Activated CD8-positive, alpha-beta memory T cell treated with anti-CD3 and anti-CD28 coated beads, Interleukin-2, amount 10 ng/mL, durations not matched to agents 7 days and 5 days (primary cell): ENCODE results near the gene INTS2. TPM values are rescaled to one million over a fixed set of nuclear protein-coding genes. Genes with fewer than 3 reads are reported as not detected.
A peak's percentile ranks its signal among the peaks of the same experiment; 100 is the strongest.

ENCODE experiments used
- ATAC-seq: fragments of 150-1000 bp; cut with Tn5 transposase; one replicate; pipeline ENCODE4 v1.10.0; 2021; ENCODE audit warnings: moderate library complexity
- CTCF ChIA-PET: fragments of 350-600 bp; sonication (Branson Sonifier 250); formaldehyde crosslinking; loops from one replicate; lab custom pipeline; 2021; ENCODE audit warnings: antibody characterized with exemption; lab: Charles Lee
- DNase-seq: peaks from one replicate; pipeline ENCODE4 v3.0.0-alpha.2; 2020
- H3K27ac Mint-ChIP-seq: one replicate; pipeline ENCODE4 v1.8.0; 2021; ENCODE audit warnings: mild to moderate bottlenecking, mixed read lengths
- H3K27me3 Mint-ChIP-seq: one replicate; pipeline ENCODE4 v1.8.0; 2021; ENCODE audit warnings: mixed read lengths
- H3K36me3 Mint-ChIP-seq: one replicate; pipeline ENCODE4 v1.8.0; 2021; ENCODE audit warnings: mild to moderate bottlenecking, mixed read lengths
- H3K4me1 Mint-ChIP-seq: one replicate; pipeline ENCODE4 v1.8.0; 2021; ENCODE audit warnings: mixed read lengths
- H3K4me3 Mint-ChIP-seq: one replicate; pipeline ENCODE4 v1.8.0; 2021; ENCODE audit warnings: mild to moderate bottlenecking, moderate library complexity, mixed read lengths
- H3K9me3 Mint-ChIP-seq: one replicate; pipeline ENCODE4 v1.8.0; 2022; ENCODE audit warnings: low read depth, mixed read lengths
- total RNA-seq, 2 experiments: library from RNA; stranded (reverse); gene quantifications; one replicate each; pipeline ENCODE4 v1.2.3, GENCODE V29; 2021

INTS2 gene, protein sequence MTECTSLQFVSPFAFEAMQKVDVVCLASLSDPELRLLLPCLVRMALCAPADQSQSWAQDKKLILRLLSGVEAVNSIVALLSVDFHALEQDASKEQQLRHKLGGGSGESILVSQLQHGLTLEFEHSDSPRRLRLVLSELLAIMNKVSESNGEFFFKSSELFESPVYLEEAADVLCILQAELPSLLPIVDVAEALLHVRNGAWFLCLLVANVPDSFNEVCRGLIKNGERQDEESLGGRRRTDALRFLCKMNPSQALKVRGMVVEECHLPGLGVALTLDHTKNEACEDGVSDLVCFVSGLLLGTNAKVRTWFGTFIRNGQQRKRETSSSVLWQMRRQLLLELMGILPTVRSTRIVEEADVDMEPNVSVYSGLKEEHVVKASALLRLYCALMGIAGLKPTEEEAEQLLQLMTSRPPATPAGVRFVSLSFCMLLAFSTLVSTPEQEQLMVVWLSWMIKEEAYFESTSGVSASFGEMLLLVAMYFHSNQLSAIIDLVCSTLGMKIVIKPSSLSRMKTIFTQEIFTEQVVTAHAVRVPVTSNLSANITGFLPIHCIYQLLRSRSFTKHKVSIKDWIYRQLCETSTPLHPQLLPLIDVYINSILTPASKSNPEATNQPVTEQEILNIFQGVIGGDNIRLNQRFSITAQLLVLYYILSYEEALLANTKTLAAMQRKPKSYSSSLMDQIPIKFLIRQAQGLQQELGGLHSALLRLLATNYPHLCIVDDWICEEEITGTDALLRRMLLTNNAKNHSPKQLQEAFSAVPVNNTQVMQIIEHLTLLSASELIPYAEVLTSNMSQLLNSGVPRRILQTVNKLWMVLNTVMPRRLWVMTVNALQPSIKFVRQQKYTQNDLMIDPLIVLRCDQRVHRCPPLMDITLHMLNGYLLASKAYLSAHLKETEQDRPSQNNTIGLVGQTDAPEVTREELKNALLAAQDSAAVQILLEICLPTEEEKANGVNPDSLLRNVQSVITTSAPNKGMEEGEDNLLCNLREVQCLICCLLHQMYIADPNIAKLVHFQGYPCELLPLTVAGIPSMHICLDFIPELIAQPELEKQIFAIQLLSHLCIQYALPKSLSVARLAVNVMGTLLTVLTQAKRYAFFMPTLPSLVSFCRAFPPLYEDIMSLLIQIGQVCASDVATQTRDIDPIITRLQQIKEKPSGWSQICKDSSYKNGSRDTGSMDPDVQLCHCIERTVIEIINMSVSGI
- 10 to 100 TPM; 24.5 to 26.6 TPM for total RNA-seq

DNA sequence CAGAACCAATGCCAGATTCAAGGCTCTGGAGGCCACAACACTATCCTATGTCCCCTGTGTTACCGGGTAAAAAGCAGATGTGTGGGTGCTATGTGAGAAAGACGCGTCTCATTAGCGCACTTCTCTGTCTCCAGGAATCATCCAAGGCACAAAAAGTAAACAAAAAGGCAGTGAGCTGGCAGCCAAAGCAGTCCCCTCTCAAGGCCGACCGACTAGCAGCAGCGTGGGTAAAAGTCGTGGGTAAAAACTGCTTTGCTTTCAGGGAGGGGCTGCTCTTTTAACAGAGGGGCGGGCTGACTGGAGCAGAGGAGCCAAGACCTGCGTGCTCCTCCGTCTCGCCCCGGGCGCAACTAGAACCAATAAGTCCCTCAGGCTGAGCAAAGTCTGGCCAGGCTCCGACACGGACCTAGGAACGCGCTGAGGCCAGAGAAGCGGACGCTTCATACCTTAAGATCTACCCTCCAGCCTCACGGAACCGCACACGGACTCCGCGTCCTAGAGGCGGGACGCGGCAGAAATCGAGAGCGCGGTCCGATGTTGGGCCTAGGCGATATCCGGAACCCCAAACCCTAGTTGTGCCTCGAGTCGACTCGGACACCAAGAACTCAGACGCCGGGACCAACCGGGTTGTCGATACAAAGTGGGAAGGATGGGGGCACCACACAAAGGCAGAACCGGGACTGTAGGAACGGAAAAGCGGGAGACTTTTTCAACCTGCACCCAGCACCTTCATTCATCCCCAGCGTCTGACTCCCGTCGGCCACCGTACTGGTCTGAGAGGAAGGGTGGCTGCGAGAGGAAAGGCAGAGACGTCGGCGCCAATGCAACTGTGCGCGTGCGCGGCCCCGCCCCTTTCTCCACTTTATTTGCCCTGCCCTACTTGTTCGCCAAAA lies at the start of gene INTS2:
Gene INTS2, minus strand, starts transcription at position 775 of the 893 bp plus-strand sequence. CDS start 1,338 bp downstream, outside the sequence.
- Mint-ChIP-seq H3K27ac (peak within 1 kb of the TSS; percentile 82), H3K4me1 (peaks cover 21% of the 10 kb centered on the region), H3K9me3 (no peaks in the 10 kb centered on the region), H3K27me3 (peaks cover under 1% of the 10 kb centered on the region), H3K4me3 (peak within 1 kb of the TSS; percentile 81), H3K36me3 (peaks cover 13% of the 10 kb centered on the region)
- CTCF ChIA-PET = interaction anchor here (1.4 kb wide), 1 partner anchor 182 kb away, joined by 5 read pairs; no protein-coding TSS in a partner anchor
- ATAC-seq = peak; percentile 94
- DNase-seq = peak; percentile 97

DNA sequence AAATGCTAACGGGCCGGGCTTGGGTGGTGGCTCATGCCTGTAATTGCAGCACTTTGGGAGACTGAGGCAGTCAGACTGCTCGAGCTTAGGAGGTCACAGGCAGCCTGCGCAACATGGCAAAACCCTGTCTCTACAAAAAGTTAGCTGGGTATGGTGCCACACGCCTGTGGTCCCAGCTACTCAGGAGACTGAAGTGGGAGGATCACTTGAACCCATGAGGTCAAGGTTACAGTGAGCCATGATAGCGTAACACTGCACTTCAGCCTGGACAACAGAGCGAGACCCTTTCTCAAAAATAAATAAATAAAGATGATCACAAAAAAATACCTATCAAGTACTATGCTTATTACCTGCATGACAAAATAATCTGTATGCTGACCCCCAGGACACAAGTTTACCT lies 46.3 kb upstream of the INTS2 start:
- no peak for DNase-seq
- Mint-ChIP-seq H3K36me3 (peaks cover 43% of the 10 kb centered on the region), H3K27me3 (no peaks in the 10 kb centered on the region), H3K9me3 (no peaks in the 10 kb centered on the region), H3K27ac (no peak overlapping the region), H3K4me1 (peaks cover 16% of the 10 kb centered on the region), H3K4me3 (no peak overlapping the region)
- CTCF ChIA-PET = no interaction called here
- ATAC-seq = no peak

DNA sequence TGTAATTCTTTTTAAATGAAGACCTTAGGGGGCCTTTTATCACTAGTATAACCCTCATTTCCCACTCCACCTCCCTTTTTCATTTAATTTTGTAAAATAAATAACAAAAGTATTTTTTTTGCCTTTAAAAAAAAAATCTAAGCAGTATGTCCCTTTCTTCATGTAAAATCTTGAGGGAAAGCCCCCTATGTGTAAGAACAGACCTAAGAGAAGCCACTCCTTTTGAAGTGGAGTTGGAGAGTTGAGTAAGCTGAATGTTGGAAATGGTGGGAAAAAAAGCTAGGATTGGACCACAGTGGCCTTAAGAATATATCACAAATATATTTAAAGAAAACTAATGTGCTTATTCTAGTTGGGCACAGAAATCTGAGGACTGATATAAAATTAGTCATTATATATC lies 44.5 kb upstream of the INTS2 start:
- no peaks in the 10 kb centered on the region for H3K9me3 Mint-ChIP-seq
- ATAC-seq (no peak), DNase-seq (no peak)
- no peak overlapping the region for H3K4me3 Mint-ChIP-seq
- H3K36me3 Mint-ChIP-seq = peaks cover 38% of the 10 kb centered on the region
- no peak overlapping the region for H3K27ac Mint-ChIP-seq
- CTCF ChIA-PET = interaction anchor here (0.6 kb wide), 1 partner anchor 87 kb away, joined by 3 read pairs; no protein-coding TSS in a partner anchor
- H3K27me3 Mint-ChIP-seq = no peaks in the 10 kb centered on the region
- peaks cover 16% of the 10 kb centered on the region for H3K4me1 Mint-ChIP-seq

DNA sequence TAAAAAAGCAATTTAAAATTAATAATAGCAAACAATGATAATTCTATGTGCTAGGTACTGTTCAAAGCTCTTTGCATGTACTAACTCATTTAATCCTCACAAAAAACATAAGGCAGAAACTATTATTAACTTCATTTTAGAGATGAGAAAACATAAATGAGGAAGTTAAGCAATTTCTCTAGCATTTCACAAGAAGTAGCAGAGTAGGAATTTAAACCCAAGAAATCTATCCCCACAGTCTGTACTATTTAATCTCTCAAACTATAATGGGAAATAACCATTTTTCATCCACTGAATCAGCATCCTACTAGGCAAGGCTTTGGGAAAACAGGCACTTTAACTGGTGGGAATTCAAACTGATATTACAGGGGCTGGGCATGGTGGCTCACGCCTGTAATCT lies 42.2 kb upstream of the INTS2 start:
- Mint-ChIP-seq H3K27me3 (no peaks in the 10 kb centered on the region), H3K4me3 (no peak overlapping the region), H3K4me1 (peaks cover 6% of the 10 kb centered on the region)

DNA sequence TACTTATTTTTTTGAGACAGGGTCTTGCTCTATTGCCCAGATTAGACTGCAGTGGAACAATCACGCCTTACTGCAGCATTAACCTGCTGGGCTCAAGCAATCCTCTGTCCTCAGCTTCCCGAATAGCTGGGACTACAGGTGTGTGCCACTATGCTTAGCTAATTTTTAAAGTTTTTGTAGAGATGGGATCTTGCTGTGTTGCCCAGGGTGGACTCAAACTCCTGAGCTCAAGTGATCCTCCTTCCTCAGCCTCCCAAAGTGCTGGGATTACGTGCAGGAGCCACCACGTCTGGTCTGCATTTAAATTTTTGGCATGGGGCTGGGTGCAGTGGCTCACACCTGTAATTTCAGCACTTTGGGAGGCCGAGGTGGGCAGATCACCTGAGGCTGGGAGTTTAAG lies 41.0 kb upstream of the INTS2 start:
- no peaks in the 10 kb centered on the region for H3K9me3 Mint-ChIP-seq
- CTCF ChIA-PET = no interaction called here

More for the DNA sequence above, 42.2 kb upstream of the INTS2 start:
- ATAC-seq (no peak), DNase-seq (no peak)
- CTCF ChIA-PET = no interaction called here
- Mint-ChIP-seq H3K9me3 (no peaks in the 10 kb centered on the region), H3K36me3 (peaks cover 32% of the 10 kb centered on the region), H3K27ac (no peak overlapping the region)

DNA sequence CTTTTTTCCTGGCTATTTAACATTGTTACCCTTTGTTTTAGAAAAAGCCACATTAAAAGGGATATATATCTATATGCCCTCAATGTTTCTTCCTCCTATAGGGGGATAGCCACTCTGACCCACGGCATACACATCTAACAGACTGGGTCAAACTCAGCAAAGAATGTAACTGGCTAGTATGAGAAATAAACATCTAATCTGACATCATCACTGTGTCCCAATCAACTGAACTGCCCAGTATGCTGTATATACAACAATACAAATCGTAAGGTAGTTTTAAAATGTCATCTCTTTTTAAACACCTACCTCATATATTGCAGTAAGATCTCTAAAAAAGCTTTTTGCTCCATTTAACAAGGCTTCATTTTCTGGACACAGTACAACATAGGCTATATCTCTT lies 39.9 kb upstream of the INTS2 start:
- ATAC-seq (no peak), DNase-seq (no peak)
- Mint-ChIP-seq H3K27me3 (no peaks in the 10 kb centered on the region), H3K4me1 (no peaks in the 10 kb centered on the region), H3K36me3 (peaks cover 34% of the 10 kb centered on the region), H3K4me3 (no peak overlapping the region), H3K9me3 (no peaks in the 10 kb centered on the region), H3K27ac (no peak overlapping the region)
- CTCF ChIA-PET = no interaction called here

More for the DNA sequence above, 41.0 kb upstream of the INTS2 start:
- H3K4me3 Mint-ChIP-seq = no peak overlapping the region
- H3K36me3 Mint-ChIP-seq = peaks cover 31% of the 10 kb centered on the region
- DNase-seq = no peak
- no peaks in the 10 kb centered on the region for H3K27me3 Mint-ChIP-seq
- H3K27ac Mint-ChIP-seq = no peak overlapping the region
- no peak for ATAC-seq
- H3K4me1 Mint-ChIP-seq = no peaks in the 10 kb centered on the region

DNA sequence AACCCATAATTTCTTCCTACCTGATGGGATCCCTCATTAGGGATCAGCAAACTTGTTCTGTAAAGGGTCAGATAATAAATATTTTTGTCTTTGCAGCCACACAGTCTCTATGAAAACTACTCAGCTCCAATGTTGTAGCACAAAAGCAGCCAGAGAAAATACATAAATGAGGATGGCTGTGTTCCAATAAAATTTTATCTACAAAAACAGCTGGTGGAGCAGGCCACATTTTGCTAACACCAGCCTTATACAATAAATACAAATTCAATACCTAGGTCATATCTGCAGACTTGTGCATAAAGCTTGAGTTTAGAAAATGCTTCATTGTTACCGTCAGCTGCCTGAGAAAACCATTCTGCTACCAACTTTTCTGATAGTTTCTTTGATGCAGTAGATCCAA lies 38.4 kb upstream of the INTS2 start:
- CTCF ChIA-PET = interaction anchor here (1.3 to 1.7 kb wide), 2 partner anchors 100 to 143 kb away, joined by 5 to 6 read pairs; no protein-coding TSS in a partner anchor
- DNase-seq (no peak), ATAC-seq (no peak)
- Mint-ChIP-seq H3K4me1 (no peaks in the 10 kb centered on the region), H3K27me3 (no peaks in the 10 kb centered on the region), H3K4me3 (no peak overlapping the region), H3K9me3 (no peaks in the 10 kb centered on the region), H3K36me3 (peaks cover 36% of the 10 kb centered on the region), H3K27ac (no peak overlapping the region)

DNA sequence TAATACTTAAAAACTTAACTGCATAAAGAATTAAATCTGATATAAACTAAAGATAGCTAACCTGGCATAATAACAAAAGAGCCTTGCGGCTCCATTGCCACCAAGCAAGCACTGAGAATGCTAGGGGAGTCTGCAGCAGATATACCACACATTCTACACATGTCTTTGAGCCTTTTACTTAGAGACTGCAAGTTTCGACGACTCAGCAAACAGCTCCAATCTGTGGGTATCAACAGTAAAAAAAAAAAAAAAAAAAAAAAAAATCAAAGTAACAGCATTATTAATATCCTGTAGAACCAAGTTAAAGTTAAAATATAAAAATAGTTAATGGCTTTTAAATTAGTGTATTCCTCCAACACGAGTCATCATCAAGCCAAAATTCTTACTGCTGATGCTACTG lies 27.8 kb upstream of the INTS2 start:
- no peaks in the 10 kb centered on the region for H3K9me3 Mint-ChIP-seq
- H3K4me3 Mint-ChIP-seq = no peak overlapping the region
- CTCF ChIA-PET = no interaction called here
- H3K27ac Mint-ChIP-seq = no peak overlapping the region
- H3K27me3 Mint-ChIP-seq = no peaks in the 10 kb centered on the region
- ATAC-seq (no peak), DNase-seq (no peak)
- no peaks in the 10 kb centered on the region for H3K4me1 Mint-ChIP-seq
- peaks cover 28% of the 10 kb centered on the region for H3K36me3 Mint-ChIP-seq

DNA sequence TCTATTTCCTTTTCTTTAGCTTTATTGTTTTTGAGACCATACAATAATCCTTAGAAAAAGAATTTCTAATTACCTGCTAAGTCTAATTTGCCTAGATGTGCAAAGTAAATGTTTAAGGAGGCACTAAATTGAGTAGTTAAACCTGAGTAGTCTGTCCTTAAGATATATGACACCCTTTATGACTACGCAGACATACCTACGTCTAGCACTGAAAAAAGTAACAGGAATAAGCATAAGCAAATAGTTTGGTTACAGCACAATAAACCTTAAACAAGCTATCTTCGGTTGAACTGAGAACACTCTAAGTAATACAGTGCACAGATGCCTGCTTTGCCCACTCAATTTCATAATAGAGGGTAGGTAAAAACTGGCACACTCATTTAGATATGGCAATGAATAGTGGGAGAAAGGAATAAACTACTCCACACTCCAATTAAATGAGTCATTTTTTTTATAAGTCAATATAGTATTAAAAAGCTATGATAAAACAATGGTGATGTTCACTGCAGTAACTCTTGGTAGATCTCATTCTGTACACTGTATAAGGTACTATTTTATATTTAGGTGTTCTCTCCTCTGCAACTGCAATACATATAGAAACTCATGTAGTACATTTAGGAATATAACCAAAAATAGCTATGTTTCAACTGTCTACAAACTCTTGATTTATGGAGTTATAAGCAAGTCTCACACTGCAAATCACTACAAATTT lies 19.7 kb upstream of the INTS2 start:
- Mint-ChIP-seq H3K27ac (no peak overlapping the region), H3K4me3 (no peak overlapping the region), H3K4me1 (peaks cover 16% of the 10 kb centered on the region), H3K9me3 (no peaks in the 10 kb centered on the region), H3K36me3 (peaks cover 28% of the 10 kb centered on the region), H3K27me3 (no peaks in the 10 kb centered on the region)
- ATAC-seq = no peak
- DNase-seq = no peak
- CTCF ChIA-PET = no interaction called here

DNA sequence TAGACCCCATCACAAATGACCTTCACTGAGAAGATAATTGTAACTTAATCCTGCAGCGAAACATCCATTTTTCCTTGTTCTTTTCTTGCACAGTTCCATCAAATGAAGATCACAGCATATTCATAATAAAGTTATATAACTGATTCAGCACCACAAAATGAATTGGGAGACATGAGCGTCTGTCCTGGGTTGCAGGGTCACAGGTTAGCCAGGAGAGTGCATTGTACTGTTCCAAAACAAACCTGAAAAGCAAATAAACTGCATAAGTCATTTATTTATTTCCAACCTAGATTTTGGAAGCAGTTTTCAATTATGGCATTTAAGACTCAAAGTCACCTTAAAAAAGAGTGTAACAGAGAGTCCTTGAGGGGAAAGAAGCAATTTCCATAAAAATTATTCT lies 18.6 kb upstream of the INTS2 start:
- no peak for ATAC-seq
- H3K4me1 Mint-ChIP-seq = peaks cover 16% of the 10 kb centered on the region
- H3K36me3 Mint-ChIP-seq = peaks cover 27% of the 10 kb centered on the region
- H3K4me3 Mint-ChIP-seq = no peak overlapping the region
- H3K27ac Mint-ChIP-seq = no peak overlapping the region
- H3K27me3 Mint-ChIP-seq = no peaks in the 10 kb centered on the region
- no peaks in the 10 kb centered on the region for H3K9me3 Mint-ChIP-seq
- CTCF ChIA-PET = interaction anchor here (0.6 kb wide), 1 partner anchor 56 kb away, joined by 3 read pairs; no protein-coding TSS in a partner anchor
- no peak for DNase-seq

DNA sequence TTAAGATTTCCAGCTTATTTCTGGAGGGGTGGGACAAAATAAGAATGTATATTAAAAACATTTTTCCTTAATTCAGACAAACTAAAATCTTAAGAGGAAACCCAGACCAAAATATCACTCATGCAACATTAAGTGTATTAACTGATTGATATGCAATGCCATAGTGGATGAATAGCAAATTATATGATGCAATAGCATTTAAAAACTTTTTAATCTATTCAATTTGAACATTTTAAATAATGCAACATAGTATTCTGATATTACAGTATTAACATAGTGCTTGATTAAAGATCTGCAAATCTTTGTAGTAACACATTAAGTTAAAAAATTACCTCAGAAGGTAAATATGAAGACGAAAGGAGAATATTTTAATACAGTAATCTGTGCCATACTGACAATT lies 15.3 kb upstream of the INTS2 start:
- ATAC-seq (no peak), DNase-seq (no peak)
- Mint-ChIP-seq H3K9me3 (no peaks in the 10 kb centered on the region), H3K4me1 (peaks cover 16% of the 10 kb centered on the region), H3K27me3 (no peaks in the 10 kb centered on the region), H3K27ac (no peak overlapping the region), H3K36me3 (peaks cover 15% of the 10 kb centered on the region), H3K4me3 (no peak overlapping the region)
- CTCF ChIA-PET = interaction anchor here (1.8 kb wide), 1 partner anchor 123 kb away, joined by 5 read pairs; no protein-coding TSS in a partner anchor

DNA sequence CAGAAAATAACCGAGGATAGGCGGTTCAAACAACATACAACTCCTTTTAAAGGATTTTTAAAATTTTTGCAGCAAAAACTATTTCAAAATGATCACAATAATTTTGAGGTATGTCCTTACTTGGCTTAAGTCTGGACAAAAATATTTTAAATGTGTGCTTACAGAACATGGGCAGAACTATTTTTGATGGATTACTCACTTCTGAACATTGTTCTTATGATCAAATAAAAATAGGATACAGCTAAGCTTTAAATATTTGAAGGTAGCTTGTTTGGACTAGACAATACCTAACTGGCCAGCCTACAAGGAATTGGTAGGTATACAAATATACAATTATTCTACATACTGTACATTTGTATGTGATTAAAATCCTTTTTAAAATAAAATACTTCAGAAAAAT lies 14.3 kb upstream of the INTS2 start:
- Mint-ChIP-seq H3K4me3 (no peak overlapping the region), H3K27me3 (no peaks in the 10 kb centered on the region), H3K27ac (no peak overlapping the region), H3K9me3 (no peaks in the 10 kb centered on the region), H3K36me3 (peaks cover 15% of the 10 kb centered on the region), H3K4me1 (peaks cover 16% of the 10 kb centered on the region)
- ATAC-seq = no peak
- CTCF ChIA-PET = no interaction called here
- no peak for DNase-seq
